GM12865 (cell line): ENCODE measurements around the gene RBM39.
"Not testable (repeated sequence)": the region's sequence is repeated elsewhere in the genome, so short reads cannot be mapped to it uniquely, and the experiment has no call there.

ENCODE experiments used
- DNase-seq: peaks from one replicate; pipeline ENCODE4 v3.0.0; 2010; ENCODE audit warnings: low read depth
- H3K4me3 ChIP-seq: 2 replicates; pipeline ENCODE4 v1.5.1; 2011; ENCODE audit warnings: mild to moderate bottlenecking, low read depth, low read length, control low read depth
- TF ChIP-seq, protein P1 (sequence below): IDR thresholded peaks from 2 replicates; pipeline ENCODE4 v1.5.1; 2011; ENCODE audit warnings: low read length, control low read depth, low read depth, inconsistent platforms; ENCODE audit not compliant: insufficient read depth; ENCODE audit errors: missing control alignments

Gene RBM39

GRCh38 chr20:35729836-35730582 lies 12.1 kb downstream of the RBM39 start:
- TF ChIP-seq, protein P1, sequence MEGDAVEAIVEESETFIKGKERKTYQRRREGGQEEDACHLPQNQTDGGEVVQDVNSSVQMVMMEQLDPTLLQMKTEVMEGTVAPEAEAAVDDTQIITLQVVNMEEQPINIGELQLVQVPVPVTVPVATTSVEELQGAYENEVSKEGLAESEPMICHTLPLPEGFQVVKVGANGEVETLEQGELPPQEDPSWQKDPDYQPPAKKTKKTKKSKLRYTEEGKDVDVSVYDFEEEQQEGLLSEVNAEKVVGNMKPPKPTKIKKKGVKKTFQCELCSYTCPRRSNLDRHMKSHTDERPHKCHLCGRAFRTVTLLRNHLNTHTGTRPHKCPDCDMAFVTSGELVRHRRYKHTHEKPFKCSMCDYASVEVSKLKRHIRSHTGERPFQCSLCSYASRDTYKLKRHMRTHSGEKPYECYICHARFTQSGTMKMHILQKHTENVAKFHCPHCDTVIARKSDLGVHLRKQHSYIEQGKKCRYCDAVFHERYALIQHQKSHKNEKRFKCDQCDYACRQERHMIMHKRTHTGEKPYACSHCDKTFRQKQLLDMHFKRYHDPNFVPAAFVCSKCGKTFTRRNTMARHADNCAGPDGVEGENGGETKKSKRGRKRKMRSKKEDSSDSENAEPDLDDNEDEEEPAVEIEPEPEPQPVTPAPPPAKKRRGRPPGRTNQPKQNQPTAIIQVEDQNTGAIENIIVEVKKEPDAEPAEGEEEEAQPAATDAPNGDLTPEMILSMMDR, result no peak
- no peak overlapping the region for H3K4me3 ChIP-seq
- no peak for DNase-seq

- H3K4me3 ChIP-seq, result no peak overlapping the region
- DNase-seq, result no peak
- TF ChIP-seq, protein P1, result no peak
Observed at GRCh38 chr20:35729283-35729807, 12.7 kb downstream of the RBM39 start.

DNA sequence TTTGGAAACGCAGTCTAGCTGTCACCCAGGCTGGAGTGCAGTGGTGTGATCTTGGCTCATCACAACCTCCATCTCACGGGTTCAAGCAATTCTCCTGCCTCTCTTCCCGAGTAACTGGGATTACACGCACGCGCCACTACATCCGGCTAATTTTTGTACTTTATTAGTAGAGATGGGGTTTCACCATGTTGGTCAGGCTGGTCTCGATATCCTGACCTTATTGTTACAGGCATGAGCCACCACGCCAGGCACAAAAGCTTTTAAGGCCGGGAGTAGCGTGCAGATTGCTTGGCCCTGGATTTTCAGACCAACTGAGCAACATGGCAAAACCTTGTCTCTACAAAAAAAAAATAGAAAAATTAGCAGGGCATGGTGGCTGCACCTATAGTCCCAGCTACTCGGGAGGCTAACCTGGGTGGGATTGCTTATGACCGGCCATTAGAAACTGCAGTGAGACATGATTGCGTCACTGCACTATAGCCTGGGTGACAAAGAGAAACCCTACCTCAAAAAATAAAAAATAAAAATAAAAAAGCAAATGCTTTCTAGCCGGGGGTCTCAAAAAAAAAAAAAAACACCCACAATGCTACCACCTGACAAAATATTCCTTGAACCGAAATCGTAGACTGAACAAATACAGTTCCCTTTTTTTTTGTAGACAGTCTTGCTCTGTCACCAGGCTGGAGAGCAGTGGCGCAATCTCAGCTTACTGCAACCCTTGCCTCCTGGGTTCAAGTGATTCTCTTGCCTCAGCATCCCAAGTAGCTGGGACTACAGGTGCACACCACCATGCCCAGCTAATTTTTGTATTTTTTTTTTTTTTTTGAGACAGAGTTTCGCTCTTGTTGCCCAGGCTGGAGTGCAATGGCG lies 15.0 kb downstream of the RBM39 start:
- TF ChIP-seq, protein P1, result no peak
- H3K4me3 ChIP-seq, result no peak overlapping the region
- no peak for DNase-seq

DNA sequence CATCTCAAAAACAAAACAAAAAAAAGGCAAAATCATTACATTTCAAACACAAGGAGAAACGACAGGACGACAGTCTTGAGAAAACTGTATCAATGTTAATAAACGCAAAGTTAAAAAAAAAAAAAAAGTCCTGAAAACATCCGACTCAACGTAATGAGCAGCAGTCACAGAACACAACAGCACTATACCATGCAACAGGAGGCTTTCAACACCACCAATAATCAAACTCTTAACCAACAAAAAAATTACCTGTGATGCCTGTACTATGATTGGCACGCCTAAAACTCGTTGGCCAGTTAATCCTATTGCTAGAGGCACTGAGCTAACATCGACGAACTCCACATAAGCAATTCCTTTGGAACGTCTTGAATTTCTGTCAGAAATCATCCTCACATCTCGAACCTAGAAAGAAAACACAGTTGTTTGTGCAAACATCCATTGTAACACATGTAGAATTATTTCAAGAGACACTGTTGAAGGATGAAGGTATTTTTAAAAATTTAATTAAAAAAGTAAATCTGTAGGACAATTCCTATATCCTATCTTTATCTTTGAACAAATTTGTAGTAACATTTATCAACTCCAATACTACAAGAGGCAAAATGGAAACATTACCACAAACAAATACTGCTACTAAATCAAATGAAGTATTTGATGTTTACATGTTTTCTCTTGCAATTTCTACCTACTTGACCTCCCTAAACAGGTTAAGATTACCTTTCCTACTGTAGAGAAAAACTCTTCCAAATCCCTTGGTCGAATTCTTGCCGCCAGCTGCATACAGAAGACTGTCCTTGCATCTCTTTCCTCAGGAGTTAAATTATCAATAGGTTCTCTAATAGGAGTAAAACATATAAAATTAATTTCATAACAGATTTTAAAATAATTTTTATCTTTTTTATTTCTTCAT lies 17.5 kb downstream of the RBM39 start:
- TF ChIP-seq, protein P1, result no peak
- no peak overlapping the region for H3K4me3 ChIP-seq
- DNase-seq, result no peak

- DNase-seq, H3K4me3 ChIP-seq: not testable (repeated sequence)
Observed at GRCh38 chr20:35723652-35724320, 18.3 kb downstream of the RBM39 start.

- not testable (repeated sequence) for H3K4me3 ChIP-seq, DNase-seq
Observed at GRCh38 chr20:35723275-35723639, 18.8 kb downstream of the RBM39 start.

- no peak for DNase-seq
- TF ChIP-seq, protein P1, result no peak
Observed at GRCh38 chr20:35721621-35722020, 20.4 kb downstream of the RBM39 start.

More at GRCh38 chr20:35721621-35722020, 20.4 kb downstream of the RBM39 start:
- no peak overlapping the region for H3K4me3 ChIP-seq
